ENCODE data around the gene SGO2.

DNA sequence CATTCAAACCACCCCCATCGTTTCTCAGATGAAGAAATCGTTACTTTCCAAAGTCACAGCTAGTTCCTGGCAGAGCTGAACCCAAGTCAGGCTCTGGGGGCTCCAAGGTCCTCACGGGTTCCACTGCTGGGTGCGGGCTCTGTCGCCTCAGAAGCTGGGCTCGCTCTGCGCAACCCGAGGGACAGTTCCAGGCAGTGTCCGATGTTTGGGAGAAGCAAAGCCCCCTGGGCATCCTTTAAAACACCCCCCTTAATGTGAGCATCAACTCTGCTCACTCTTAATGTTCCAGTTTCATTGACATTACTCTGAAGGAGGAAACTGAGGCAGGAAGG lies 60.6 kb downstream of the SGO2 start:
- TF ChIP-seq POLR2A (IDR thresholded peaks at IDR 0.05; ENCODE audit: low read depth, low read length) = no peak
- TF ChIP-seq POLR2AphosphoS5 (IDR thresholded peaks at IDR 0.05; ENCODE audit: low read depth, low read length) = no peak
- TF ChIP-seq TAF1 (IDR thresholded peaks at IDR 0.05; ENCODE audit: borderline replicate concordance, low read depth, low read length) = no peak

Measured in GM12892 (cell line).